GM18870 (cell line): ENCODE measurements around the gene SPECC1.
"Not testable (repeated sequence)": the region's sequence is repeated elsewhere in the genome, so short reads cannot be mapped to it uniquely, and the experiment has no call there.

Experiments used
- ATAC-seq: cut with Tn5 transposase; IDR thresholded peaks from one replicate; pipeline ENCODE4 v1.9.1; 2021; ENCODE audit warnings: moderate library complexity; ENCODE audit not compliant: unreplicated experiment

Gene SPECC1

DNA sequence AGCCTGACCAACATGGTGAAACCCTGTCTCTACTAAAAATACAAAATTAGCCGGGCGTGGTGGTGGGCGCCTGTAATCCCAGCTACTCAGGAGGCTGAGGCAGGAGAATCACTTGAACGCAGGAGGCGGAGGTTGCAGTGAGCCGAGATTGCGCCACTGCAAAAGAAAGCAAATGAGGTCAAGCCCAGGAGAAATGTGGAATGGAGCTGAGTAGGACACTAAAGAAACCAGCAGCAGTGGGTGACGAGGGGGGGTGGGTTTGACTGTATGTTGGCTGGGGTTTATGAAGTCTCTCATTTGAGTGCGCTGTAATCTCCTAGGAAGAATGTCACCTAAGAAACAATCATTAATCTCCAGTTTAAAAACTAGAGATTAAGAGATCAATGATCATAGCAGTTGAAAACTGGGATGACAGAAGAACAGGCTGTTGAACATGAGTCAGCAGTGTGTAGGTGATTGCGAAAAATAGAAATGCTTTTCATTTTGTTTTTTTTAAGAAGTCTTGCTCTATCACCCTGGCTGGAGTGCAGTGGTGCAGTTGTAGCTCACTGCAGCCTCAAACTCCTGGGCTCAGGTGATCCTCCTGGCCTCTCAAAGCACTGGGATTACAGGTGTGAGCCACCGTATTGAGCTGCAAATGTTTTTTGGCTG is 218.7 kb downstream of the SPECC1 start:
- not testable (repeated sequence) for ATAC-seq

DNA sequence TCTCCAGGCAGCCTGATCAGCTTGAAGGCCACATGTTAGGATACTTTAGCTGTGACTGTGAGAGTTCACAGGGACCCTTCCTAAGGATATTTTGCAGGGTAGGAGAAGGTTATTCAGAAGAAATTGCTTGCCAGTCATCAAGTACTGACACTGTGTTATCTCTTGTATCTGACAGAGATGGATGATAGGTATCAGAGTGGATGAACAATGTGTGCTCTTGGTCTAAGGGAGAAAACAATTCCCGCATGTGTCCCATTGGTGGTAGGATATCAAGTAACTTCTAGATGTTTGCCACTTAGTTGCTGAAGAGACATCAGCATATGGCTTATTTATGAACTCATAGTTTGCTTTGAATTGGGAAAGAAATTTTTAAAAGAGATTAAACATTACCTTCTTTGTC is 219.3 kb downstream of the SPECC1 start:
- ATAC-seq: no peak

DNA sequence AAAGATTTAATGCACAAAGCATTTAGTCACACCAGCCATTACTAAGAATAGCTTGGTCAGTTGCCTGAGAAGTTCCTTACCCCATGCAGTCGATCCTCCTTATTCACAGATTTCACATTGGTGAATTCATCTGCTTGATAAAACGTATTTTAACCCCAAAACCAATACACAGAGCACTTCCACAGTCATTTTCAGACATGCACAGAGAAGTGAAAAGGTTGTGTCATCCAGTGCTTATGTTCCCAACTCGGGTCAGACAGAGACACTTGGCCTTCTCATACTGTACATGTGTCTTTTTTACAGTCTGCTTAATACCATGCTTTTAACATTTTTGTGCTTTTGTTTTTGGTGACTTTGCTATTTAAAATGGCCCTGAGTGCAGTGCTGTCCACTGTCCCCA is 219.7 kb downstream of the SPECC1 start:
- ATAC-seq: no peak

DNA sequence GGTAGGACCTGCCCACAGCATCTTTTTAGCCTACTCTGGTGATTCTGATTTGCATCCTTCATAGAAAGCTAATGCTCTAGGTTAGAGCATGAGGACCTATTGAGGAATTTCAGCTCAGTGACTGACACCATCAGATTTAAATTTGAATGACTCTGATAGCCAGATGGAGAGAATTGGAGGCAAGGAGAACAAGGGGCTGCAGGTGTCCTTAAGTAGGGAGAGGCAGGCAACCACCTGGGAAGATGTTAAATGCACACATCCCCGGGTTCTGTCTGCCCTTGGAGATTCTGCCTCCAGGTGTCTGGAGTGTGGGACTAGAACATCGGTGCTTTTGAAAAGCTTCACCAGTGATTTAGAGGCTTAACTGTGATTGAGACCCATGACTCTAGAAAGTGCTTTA is 221.8 kb downstream of the SPECC1 start:
- no peak for ATAC-seq

DNA sequence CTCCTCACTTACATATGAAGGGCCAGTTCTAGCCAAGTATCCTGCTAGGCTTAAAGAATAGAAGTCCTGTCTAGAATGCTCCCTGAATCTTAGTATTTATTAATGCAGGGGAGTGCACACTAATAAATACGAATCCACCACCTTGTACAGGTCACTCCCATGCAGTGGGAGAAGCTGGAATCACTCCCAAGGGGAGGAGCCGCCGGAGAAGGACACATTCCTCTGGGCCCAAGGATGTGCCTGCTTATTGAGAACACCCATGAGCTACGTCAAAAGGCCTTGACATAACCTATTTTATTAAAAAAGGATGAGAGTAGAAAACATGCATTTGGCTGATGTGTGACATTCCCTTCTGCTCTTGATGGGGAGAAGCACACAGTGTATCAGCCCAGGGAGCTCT is 223.5 kb downstream of the SPECC1 start:
- ATAC-seq: no peak

DNA sequence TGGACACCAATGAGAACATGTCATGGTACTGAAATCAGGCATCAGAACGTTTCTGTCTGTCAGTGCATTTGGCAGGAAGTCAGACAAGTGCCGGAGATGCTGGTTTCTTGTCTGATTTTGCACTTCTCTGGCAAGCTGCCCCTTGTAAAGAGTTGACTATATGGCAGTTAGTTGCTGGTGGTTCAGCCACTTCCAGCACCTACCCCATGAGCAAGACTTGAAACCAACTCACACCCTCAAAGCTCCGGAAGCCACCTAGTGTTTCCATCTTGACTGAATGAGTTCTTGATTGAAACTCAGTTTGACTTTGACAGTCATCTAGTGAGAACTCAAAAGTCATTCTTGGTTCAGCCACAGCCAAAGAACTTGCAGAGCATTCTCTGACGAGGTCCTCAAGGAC is 225.1 kb downstream of the SPECC1 start:
- ATAC-seq: no peak

DNA sequence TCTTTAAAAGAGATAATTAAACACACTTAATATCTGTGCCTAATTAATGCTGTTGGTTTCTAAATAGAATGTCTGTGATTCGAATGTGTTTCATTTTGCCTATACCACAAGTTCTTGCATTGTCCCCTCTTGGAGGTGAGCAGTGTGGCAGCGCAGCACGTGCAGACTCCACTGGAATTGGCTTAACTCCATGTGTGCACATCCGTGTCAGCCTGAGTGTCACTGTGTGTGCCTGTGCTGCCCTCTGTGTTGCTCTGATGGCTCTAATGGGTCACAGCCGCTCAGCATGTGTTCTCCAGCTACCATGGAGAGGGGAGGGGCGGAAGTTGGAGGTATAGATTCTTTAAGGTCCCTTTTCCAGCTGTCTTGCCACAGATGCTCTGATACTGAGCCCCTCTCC is 226.6 kb downstream of the SPECC1 start:
- ATAC-seq: no peak

DNA sequence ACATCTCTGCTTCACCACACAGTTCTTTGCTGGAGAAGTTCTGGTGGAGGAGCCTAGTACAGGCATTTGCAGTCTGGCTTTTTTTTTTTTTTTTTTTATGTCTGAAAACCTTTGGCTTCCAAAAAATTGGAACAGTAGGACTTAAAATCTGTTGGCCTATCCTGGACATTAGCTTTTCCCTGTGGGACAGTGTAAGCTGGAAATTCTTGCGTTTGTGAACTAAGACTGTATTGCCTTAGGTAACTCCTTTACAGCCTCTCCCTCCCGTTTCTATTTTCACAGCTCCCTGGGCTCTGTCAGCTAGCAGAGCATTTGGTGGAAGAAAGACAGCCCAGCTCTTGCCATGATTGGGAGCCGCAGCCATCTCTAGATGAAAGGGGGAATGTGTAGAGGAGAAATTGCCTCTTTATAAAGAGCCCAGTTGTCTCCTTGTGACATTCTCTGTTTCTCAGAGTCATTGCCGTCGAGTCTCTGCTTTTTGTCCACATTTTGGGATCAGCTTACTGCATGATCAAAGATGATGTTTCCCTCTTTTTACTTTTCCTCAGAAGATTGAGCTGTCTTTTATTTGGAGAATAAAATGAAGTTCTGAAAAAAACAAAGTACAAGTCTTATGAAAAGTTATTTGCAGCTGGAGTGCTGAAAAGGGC is 227.5 kb downstream of the SPECC1 start:
- ATAC-seq: no peak

DNA sequence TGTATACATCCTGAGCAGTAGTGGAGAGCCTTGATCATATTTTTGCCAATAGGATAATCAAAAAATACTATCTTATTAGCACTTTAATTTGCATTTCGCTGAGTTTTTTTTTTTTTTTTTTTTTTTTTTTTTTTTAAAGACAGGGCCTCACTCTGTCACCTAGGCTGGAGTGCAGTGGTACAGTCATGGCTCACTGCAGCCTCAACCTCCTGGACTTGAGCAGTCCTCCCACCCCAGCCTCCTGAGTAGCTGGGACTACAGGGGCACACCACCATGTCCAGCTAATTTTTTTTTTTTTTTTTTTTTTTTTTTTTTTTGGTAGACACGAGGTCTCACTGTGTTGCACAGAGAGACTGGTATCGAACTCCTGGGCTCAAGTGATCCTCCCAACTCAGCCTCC is 230.6 kb downstream of the SPECC1 start:
- ATAC-seq: not testable (repeated sequence)

DNA sequence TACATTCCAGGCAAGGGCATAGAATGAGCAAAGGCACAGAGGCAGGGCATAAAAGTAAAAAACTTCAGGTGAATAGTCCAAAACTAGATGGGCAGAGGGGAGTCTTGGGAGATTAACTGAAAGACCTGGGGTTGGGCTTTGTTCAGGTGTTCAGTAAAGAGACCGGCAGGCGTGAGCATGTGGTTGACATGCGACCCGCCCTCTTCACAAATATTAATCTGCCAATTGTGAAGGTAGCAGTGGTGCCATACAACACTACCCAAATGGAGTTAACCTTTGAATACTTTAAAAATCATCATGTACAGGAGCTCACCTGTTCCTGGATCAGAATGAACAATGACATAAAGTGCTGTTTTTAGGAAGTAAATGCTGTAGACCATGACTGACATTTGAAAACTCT is 232.7 kb downstream of the SPECC1 start:
- no peak for ATAC-seq

DNA sequence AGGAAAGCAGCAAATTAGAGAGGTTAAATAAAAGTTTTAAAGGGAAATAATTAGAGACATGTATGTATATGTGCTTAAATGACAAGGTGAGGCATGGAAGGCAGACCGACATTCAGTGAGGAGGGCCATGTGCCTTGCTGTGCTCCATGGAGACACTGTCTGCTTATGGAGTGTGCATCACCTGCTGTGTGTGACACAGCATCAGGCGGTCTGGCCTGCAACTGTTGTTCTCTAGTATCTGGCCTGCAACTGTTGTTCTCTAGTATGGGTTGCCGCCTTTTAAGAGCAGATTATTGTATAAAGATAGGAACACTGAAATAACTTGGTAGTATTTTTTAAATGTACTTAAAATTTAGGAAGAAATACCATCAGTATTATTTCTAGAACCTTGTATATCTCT is 233.1 kb downstream of the SPECC1 start:
- no peak for ATAC-seq

DNA sequence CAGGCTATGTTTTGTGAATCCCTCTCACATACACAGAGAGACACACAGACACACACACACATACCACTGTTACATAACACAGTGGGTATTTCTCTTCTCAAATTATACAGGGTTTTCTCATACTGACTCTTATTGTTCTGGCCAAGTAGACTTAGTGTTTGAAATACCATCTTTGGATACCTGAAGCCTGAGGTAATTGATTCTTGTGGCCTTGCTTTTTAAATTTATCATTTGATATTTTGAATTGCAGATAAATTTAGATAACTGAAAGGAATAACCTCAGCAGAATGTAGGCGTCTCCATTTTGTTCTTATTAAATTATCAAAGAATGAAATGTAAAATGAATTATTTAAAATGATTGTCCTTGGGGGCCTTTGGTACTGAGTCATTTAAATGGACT is 234.4 kb downstream of the SPECC1 start:
- no peak for ATAC-seq

DNA sequence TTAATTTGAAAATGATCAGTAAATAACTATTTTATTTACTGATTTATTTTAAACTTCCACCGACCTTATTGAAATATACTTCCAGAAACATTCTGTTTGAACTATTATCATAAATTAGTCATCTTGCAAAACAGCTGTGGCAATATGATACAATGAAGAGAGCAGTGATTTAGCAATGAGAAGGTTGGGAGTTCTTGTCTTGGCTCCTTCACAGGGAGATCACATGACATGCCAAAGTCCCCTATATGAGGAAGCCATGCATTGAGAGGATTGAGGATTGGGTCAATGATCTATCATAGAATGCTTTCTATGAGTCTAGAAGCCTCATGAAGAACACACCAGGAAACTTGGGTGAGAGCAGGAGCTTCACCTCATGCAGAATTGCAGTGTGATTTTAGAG is 235.5 kb downstream of the SPECC1 start:
- no peak for ATAC-seq

DNA sequence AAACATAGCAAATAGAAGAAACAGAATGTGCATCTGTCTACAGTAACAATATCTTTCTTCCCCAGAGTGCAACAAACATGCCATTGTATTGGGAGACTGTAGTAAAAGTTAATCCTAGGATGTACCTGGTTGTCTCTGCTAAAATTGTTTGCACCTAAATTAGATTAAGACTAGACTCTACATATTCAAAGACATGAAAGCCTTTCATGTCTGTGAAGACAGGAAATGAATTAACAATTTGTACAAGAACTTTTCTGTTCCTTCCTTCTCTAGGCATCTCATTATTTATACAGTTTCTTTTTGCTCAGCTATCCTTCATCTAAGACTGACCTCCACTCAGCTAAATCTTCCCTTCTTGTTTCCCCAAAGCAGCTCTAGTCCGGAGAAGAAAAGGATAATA is 237.5 kb downstream of the SPECC1 start:
- ATAC-seq: no peak

DNA sequence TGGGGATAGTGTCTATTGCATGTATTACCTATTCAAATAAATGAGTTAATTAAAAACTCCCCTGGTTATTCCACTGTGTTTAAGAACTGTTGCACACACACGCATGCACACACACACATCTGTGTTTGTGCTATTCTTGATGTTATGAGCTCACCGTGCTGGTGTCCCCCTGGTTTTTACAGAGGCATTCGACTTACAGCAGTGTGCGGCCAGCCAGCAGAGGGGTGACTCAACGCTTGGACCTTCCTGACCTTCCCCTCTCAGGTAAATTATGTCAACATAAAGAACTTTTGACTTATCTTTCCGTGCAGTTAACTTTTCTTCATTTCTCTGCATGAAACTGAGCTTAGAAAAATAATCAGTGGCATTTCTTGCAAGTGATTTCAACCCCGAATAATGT is 244.2 kb downstream of the SPECC1 start:
- no peak for ATAC-seq

DNA sequence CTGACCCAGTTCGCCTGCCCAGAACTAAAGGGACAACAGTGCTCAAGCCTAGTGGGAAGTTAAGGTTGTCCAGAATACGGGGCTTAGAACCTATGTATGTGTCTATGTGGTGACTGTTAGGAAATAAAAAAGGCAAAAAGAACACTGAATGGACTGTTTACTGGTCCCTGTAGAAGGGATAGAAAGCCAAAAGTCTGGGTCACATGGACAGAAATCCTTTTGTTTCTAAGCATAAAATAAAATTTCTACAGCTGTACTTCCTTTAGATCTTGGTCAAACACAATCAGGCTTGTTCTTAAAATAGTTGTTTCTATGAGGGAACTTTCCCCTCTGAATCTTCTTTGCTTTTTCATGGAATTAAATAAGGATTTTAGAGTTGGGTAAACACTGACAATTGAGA is 245.4 kb downstream of the SPECC1 start:
- ATAC-seq: no peak

DNA sequence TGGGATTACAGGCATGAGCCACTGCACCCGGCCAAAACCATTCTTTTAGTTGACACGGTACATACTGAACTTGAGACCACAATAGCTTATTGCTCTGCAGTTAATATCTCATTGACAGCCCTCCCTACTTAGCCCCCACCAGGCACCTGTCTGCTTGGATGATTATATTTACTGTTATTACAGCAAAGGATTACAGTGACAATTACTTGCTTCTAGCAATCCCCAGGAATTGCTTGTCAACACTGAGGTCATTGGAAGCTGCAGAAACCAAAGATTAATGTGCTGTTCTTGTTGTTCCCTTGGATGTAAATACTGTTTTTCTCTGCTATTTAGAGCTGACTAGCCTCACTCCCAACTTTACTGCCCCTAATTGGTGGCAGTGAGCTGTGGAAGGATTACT is 247.0 kb downstream of the SPECC1 start:
- ATAC-seq: no peak

DNA sequence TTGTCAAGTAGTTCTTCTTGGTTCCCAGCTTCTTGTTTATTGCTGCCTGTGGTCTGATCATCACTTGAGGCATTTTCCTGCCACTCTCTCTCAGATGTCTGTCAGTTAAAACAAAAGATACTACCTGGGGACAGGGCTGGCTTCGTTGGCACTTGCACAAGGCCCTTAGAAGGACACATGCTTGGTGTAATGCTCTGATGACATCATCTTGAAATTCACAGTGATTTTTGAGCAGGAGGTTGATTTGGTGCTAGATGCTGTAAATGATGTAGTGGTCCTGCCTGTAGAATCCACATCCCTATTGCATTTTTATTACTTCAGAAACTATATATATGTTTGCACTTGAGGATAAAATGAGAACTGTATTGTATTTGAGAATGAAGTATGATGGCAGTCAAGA is 247.8 kb downstream of the SPECC1 start:
- no peak for ATAC-seq

DNA sequence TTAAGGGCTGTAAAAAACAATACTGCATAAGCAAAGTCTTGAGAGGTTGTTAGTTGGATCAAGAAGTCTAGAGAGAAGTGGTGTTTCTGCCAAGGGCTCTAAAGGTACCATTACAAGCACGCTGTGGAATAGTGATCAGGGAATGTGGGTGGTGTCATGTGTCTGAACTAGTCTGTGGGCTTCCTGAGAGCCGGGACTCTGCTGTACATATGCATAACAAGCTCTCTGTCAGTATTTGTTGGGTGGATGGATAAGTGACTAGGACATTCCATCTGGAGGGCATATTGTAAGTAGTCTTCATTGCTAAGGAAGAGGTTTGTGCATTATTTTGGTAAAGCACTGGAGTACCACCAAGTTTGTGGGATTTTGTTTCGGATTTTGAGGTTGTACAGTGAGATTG is 248.6 kb downstream of the SPECC1 start:
- ATAC-seq: no peak

DNA sequence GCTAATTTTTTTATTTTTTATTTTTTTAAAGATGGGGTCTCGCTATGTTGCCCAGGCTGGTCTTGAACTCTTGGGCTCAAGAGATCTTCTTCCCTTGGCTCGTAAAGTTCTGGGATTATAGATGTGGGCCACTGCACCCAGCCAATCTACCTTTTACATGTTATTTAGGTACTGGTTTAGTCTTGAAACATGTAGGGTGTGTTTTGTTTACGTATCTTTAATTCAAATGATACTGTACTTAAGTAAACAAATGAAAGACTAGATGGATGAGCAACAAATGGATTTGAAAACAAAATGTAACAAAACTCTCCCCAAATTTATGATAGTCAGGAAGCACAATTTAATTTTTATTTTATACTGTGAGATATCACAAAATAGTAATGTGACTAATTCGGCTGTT is 250.5 kb downstream of the SPECC1 start:
- no peak for ATAC-seq

DNA sequence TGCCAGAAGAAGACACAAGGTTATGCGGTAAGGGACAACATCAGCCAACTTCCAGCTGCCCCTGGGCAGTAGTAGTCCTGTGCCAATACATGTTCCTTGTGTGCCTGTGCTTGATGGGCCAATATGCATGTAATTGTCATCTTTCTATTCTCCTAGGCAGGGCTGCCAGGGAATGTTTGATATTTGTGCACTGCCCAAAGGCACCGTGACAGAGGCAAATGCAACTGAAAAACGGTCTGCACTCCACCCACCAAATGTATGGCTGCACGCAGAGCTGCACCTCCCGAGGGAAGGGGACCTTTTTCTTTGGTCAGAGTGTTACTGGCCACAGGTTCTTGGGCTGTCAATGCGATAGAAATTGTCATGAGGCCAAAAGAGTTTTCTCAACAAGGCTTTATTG is 251.1 kb downstream of the SPECC1 start:
- no peak for ATAC-seq

DNA sequence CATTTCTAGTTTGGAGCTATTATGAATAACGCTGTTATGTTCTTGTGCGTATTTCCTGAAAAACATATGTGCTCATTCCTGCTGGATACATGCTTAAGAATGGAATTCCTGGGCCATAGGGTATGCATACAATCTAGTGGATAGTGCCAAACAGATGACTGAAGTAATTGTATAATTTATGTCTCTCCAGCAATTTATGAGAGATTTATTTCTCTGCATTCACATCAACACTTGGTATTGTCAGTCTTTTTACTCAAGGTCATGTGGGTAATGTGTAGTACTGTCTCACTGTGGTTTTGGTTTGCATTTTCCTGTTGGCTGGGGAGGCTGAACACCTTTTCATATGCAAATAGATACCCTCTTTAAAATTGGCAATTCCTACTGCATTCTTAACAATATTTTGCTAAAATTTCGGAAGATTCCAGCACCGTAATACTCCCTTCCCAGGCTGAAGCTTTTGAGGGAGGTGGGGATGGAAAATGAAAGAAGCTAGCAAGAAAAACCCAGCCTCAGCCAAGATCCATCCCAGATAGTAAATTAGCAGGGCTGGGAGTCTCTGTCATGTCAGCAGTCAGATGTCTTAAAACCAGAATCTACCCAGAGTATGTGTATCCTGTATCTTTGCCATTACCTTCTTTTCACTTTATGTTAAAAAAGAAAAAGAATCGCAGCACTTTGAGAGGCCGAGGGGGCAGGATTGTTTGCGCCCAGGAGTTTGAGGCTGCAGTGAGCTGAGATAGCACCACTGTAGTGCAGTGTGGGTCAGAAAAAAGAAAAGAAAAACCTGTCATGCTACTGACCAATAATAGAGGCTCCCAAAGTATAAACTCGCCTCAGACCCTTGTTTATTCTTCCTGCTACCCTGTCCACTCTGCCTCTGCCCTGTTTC is 253.3 kb downstream of the SPECC1 start:
- no peak for ATAC-seq
